Stimulated activated CD4-positive, alpha-beta T cell treated with anti-CD3 and anti-CD28 coated beads, Interleukin-12 subunit alpha, Interleukin-12 subunit beta, amount 100 ng/mL, for 4 hours (primary cell): Measurements from ENCODE around the gene NRXN2.

ENCODE experiments used
- DNase-seq: peaks from one replicate; pipeline ENCODE4 v3.0.0-alpha.2; 2020

The NRXN2 gene

DNA sequence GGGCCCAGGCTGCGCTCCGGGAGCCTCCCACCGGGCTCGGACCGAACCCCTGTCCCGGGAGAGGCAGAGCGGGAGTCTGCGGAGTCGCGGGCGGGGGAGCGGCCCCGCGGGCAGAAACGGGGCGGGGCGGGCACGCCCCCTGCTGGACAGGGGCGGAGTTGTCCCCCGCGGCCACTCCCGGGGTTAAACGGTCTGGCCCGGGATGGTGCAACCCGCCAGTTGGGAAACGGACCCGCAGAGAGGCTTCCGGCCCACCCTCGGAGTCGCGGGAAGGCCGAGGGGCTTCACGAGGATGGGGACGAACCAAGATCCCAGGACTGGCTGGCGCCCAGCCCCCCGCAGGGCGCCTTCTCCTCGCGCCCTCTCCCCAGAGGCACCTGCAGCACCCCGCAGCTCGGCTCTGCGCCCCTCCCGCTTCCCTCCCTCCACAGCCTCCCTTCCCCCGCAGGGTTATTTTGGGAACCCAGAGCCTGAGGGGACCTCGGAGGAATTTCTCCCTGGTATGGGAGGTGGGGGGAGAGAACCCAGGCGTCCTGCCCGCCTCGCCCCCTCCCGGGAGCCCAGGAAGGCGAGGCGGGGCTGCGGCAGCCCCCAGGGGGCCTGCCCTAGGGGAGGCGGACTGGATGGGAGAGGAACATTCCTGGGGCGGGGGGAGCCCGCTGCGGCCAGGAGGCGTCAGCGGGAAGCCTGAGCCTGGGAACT is 20.0 kb upstream of the NRXN2 start:
- DNase-seq = peak; percentile 72

GRCh38 chr11:64742087-64742888 is 19.3 kb upstream of the NRXN2 start:
- no peak for DNase-seq

GRCh38 chr11:64741375-64742086 is 18.5 kb upstream of the NRXN2 start:
- no peak for DNase-seq

DNA sequence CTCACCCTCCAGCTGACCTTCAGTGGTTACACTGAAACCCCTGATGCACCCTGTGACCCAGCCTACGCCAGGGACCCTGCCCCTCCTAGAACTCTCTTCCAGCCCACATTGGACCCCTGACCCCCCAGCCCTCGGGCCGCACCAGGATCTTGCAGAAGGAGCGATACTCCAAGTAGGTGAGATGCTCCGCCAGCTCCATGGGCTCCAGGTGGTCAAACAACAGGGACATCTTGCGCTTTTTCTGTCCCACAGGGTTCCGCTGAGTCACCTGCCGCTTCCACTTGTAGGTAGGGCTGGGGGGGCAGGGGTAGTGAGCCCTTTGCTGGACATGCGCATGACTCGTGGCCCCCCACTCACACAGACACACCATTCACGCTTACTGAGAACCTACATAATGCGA is 16.9 kb upstream of the NRXN2 start:
- no peak for DNase-seq

DNA sequence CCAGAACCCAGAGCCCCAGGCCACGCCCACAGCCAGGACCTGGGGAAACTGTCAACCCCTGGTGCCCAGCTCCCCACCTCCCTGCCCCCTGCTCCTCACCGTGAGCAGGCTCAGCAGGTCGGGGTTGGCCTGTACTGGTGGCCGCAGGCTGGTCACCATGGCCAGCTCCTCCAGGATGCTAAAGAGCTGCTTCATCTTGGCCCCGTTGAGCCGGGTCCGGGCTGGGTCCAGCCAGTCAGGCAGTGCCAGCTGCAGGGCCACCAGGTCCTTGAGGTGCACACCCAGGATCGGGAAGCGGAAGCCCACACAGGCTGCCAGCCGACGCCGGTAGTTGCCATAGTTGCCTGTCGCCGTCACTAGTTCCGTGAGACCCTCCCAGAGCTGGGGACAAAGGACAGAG is 13.7 kb upstream of the NRXN2 start:
- no peak for DNase-seq

DNA sequence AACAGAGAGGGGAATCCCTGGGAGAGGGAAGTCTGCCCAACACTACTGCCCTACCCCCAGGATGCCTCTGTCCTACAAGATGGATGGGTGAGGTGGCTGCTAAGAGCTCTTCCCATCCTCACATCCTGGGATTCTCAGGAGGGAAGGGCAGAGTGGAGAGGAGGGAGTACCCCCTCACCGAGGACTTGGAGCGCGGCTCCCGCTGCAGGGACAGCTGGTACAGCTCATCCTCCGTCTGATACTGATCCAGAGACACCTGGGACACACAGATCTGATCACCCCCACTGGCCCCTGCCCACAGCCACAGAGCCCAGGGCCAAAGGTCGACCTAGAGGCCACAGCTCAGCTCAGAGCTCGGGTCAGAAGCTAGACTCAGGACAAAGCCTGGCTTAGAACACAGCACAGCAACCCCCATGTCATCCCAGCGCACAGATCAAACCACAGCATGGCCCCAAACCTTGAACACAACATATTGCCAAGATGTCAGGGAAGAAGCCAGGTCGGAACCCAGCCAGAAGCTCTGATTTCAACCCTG is 12.8 kb upstream of the NRXN2 start:
- no peak for DNase-seq

- no peak for DNase-seq
Measured at GRCh38 chr11:64734811-64735724, 12.1 kb upstream of the NRXN2 start.

DNA sequence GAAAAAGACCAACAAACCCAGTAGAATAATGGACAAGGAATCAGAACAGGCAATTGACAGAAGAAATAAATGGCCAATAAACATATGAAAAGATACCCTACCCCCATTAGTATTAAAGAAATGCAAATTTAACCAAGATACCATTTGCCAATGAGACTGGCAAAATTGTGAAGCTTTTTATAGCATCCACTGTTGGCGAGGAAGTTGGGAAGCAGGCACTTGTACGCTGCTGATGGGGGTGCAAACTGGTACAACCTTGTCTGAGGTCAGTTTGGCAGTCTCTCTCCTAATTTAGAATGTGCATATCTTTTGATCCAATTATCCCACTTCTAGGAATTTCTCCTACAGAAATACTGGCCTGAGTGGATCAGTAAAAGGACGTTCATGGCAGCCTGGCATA is 8.6 kb upstream of the NRXN2 start:
- no peak for DNase-seq

GRCh38 chr11:64729851-64730382 is 6.9 kb upstream of the NRXN2 start:
- peak; percentile 30 for DNase-seq

DNA sequence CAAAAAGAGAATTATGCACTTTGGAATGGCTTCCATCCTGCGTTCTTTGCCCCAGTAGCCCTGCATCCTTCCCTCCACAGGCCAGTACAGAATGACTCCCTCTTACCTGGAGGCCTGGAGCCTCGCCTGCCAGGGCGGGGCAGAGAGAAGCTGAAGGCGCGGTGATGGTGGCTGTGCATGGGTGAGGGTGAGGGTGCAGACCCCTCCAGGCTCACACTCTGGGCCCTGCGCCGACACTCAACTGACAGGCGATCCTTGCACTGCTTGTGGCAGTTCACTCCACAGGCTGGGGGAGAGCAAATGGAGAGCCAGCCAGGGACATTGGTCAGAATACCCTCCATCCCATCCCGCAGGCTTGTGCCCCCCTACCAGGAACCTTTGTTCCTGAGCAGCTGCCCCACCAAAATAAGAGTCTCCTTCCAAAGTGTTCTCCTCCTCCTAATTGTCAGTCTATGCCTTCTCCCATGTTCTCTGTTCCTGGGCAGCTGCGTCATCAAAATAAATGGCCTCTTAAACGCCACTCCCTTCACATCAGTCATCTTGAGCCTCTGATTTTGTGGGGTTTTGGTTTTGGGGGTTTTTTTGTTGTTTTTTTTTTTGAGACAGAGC is 5.9 kb upstream of the NRXN2 start:
- DNase-seq = no peak

DNA sequence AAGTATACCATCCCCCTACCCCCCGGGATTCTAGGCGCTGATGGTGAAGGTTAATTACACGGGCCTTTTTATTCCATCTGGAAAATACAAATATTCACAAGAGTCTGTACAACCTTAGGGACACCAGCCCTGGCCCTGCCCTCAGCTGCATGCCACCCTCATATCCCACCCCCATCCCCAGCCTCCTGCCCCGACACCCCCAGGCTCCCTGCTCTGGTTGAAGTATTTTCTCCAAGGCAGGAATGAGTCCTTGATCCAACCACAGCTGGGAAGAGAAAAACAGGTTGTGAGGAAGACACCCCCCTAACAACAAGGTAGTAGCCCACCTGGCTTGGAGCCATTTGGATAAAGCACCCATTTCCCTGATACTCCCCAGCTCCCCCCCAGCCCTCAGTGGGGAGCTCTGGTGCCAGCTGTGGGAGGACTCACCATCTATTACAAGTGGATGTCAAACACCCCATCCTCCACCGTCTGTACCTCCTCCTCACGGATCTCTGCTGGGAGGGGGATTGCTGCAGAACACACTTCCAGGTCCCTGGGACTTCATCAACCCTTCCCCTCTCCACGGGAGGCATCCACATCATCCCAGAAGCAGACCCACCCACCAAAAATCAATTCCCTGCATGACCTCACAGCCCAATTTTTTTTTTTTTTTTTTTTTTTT is 4.0 kb upstream of the NRXN2 start:
- no peak for DNase-seq

GRCh38 chr11:64726211-64726641 is 3.2 kb upstream of the NRXN2 start:
- DNase-seq = no peak

- DNase-seq = no peak
Measured at GRCh38 chr11:64724863-64725532, 2.0 kb upstream of the NRXN2 start.

- no peak for DNase-seq
Measured at GRCh38 chr11:64723907-64724862, 1.2 kb upstream of the NRXN2 start.

- no peak for DNase-seq
Measured at GRCh38 chr11:64722141-64723065, 594 bp downstream of the NRXN2 start.

DNA sequence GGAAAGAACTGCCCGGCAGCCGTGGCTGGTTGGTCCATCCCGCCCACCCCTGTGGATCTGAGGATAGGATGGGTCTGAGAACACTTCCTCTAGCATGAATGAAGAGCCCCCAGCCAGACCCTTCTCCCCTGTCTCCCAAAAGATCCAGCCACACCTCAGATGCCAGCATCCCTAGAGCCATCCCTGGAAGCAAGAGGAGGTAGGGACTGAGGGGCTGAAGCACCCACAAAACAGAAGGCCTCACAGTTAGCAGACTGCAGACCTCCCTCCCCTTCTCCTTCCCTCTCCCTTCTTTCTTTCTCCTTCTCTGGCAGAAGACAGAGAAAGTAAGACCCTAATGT is 1.7 kb downstream of the NRXN2 start:
- DNase-seq = no peak

DNA sequence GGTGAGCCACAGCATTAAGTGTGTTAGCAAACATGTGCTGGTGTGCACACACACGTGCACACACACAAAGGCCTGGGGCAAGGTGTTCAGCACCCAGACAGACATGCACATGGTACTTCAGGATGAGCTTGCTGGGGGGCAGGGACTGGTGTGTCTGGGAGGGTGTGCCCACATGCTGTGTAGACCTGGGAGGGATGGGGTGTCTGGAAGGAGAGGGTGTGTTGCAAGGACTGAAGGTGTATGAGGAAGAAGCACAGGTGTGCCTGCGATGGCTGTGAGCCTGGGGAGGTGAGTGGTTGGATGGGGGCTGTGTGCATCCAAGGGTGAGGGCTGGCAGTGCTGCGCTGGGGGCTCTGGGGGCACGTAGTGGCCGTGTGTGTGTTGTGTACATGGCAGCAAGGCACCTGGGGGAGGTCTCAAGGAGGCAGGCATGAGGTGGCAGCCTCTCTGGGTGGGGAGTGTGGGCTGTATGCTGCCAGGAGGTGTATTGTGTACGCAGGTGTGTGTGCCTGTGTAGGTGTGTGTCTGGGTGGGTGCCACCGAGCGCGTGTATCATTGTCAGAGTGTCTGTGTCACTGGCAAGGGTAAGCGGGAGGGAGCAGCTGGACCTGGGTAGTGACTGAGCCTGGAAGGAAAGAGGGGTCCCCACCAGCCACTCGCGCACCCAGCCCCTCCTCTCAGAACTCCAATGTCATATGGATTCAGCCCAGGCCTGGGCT is 2.2 kb downstream of the NRXN2 start:
- no peak for DNase-seq

DNA sequence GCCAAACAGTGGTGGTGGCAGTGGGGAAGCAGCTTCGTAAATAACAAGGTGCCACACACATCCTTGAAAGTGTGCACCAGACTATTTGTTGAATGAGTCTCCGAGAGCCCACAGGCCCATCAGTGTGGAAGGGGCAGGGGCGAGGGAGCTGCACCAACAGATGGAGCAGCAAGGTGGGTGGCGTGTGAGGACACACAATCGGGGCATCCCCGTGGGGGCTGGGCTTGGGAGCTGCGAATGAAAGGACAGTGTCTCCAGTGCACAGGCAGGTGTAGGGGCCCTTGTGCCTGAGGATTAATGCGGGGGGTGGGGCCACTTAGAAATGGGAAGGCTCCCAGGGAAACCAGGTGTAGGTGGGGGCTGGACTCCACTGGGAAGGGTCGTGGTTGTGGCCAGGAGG is 2.8 kb downstream of the NRXN2 start:
- DNase-seq = no peak
